ENCODE data around the gene PLCH1. TPM values are rescaled to one million over a fixed set of nuclear protein-coding genes. Genes with fewer than 3 reads are reported as not detected.

PLCH1 gene
- total and polyA plus RNA-seq, 2 experiments from 2014 or later, result 8.1 to 25.3 TPM

- Histone ChIP-seq H3K27me3 (ENCODE audit: insufficient read depth) (no peaks in the 10 kb centered on the region), H3K27ac (ENCODE audit: low read depth) (peak overlapping the region; percentile 17; the same call in 1 of the 2 replicates), H3K4me3 (no peak overlapping the region), H3F3A (replicated peaks; ENCODE audit: low read depth) (no peaks in the 10 kb centered on the region), H3K9me2 (ENCODE audit: insufficient read depth) (no peaks in the 10 kb centered on the region; the same call in 1 of the 2 replicates), H3K79me2 (replicated peaks; ENCODE audit: insufficient read depth) (peaks cover 29% of the 10 kb centered on the region), H2AFZ (no peak overlapping the region), H4K20me1 (replicated peaks; ENCODE audit: insufficient read depth) (no peaks in the 10 kb centered on the region), H3K4me1 (ENCODE audit: insufficient read depth) (peaks cover 29% of the 10 kb centered on the region), H3K36me3 (ENCODE audit: insufficient read depth) (no peaks in the 10 kb centered on the region), H3K4me2 (no peak overlapping the region)
- DNase-seq (ENCODE audit: low spot score) (no peak), ATAC-seq (no peak)
- Mint-ChIP-seq H3K9me3 (no peaks in the 10 kb centered on the region; the same call in 2 of the 3 replicates), H3K27me3 (ENCODE audit: insufficient read depth, low read depth, poor library complexity) (no peaks in the 10 kb centered on the region), H3K36me3 (ENCODE audit: low read depth) (peaks cover 7% of the 10 kb centered on the region; the same call in 2 of the 3 replicates), H3K27ac (peak overlapping the region; percentile 65; the same call in 1 of the 2 replicates), H3K4me1 (peaks cover 33% of the 10 kb centered on the region), H3K4me3 (no peak overlapping the region)
- no peak for TF ChIP-seq CREB1 (CRISPR knock-in tag; IDR thresholded peaks at IDR 0.05; ENCODE audit: low read depth)
- TF ChIP-seq POLR2AphosphoS5 (IDR thresholded peaks at IDR 0.05; ENCODE audit: low read depth), result no peak
- no peak for TF ChIP-seq JUNB (IDR thresholded peaks at IDR 0.05; ENCODE audit: unreplicated experiment)
- TF ChIP-seq ETS1 (IDR thresholded peaks at IDR 0.05), result no peak
- TF ChIP-seq EZH2 (IDR thresholded peaks at IDR 0.05; ENCODE audit: low read depth, unreplicated experiment), result no peak
- TF ChIP-seq STAT1 (IDR thresholded peaks at IDR 0.05; ENCODE audit: unreplicated experiment), result no peak
- no peak for TF ChIP-seq CTCF (conservative IDR thresholded peaks at IDR 0.05; ENCODE audit: low read depth in 2 of 2)
- no peak for TF ChIP-seq ZNF331 (CRISPR knock-in tag; IDR thresholded peaks at IDR 0.05; ENCODE audit: low read depth)
- TF ChIP-seq EZH2phosphoT487 (IDR thresholded peaks at IDR 0.05; ENCODE audit: unreplicated experiment), result no peak
- TF ChIP-seq ZNF462 (CRISPR knock-in tag; IDR thresholded peaks at IDR 0.05), result no peak
- TF ChIP-seq ZNF114 (CRISPR knock-in tag; IDR thresholded peaks at IDR 0.05), result no peak
- no peak for TF ChIP-seq REST (IDR thresholded peaks at IDR 0.05; ENCODE audit: unreplicated experiment)
- no peak for TF ChIP-seq NANOG (IDR thresholded peaks at IDR 0.05; ENCODE audit: borderline replicate concordance)
Observed at GRCh38 chr3:155607761-155608160, 137.1 kb downstream of the PLCH1 start.
